ENCODE measurements around the gene FXYD7.

GRCh38 chr19:35151273-35152065, 8.4 kb downstream of the FXYD7 start:
- TF ChIP-seq, protein P1, sequence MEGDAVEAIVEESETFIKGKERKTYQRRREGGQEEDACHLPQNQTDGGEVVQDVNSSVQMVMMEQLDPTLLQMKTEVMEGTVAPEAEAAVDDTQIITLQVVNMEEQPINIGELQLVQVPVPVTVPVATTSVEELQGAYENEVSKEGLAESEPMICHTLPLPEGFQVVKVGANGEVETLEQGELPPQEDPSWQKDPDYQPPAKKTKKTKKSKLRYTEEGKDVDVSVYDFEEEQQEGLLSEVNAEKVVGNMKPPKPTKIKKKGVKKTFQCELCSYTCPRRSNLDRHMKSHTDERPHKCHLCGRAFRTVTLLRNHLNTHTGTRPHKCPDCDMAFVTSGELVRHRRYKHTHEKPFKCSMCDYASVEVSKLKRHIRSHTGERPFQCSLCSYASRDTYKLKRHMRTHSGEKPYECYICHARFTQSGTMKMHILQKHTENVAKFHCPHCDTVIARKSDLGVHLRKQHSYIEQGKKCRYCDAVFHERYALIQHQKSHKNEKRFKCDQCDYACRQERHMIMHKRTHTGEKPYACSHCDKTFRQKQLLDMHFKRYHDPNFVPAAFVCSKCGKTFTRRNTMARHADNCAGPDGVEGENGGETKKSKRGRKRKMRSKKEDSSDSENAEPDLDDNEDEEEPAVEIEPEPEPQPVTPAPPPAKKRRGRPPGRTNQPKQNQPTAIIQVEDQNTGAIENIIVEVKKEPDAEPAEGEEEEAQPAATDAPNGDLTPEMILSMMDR (IDR thresholded peaks at IDR 0.05) = peak in 1 of 6 experiments; percentile 4
- TF ChIP-seq POLR2A (IDR thresholded peaks at IDR 0.05) = no peak

All from esophagus squamous epithelium (tissue), 4 donors.